ENCODE measurements around the gene GSTM5. TPM values are rescaled to one million over a fixed set of nuclear protein-coding genes. Genes with fewer than 3 reads are reported as not detected.
"Not testable (repeated sequence)": the region's sequence is repeated elsewhere in the genome, so short reads cannot be mapped to it uniquely, and the experiment has no call there.

GSTM5 gene
- total RNA-seq, 2 donors from 2014 or later = 4.2 to 12.3 TPM

GRCh38 chr1:109697066-109697465 lies 15.0 kb upstream of the GSTM5 start:
- Histone ChIP-seq H3K9me3 (no peaks in the 10 kb centered on the region), H3K27me3 (replicated peaks; ENCODE audit: insufficient read depth) (no peaks in the 10 kb centered on the region), H3K27ac (no peak overlapping the region), H3K4me3 (no peak overlapping the region), H3K36me3 (no peaks in the 10 kb centered on the region), H3K4me1 (replicated peaks) (no peaks in the 10 kb centered on the region)
- TF ChIP-seq, protein P1, sequence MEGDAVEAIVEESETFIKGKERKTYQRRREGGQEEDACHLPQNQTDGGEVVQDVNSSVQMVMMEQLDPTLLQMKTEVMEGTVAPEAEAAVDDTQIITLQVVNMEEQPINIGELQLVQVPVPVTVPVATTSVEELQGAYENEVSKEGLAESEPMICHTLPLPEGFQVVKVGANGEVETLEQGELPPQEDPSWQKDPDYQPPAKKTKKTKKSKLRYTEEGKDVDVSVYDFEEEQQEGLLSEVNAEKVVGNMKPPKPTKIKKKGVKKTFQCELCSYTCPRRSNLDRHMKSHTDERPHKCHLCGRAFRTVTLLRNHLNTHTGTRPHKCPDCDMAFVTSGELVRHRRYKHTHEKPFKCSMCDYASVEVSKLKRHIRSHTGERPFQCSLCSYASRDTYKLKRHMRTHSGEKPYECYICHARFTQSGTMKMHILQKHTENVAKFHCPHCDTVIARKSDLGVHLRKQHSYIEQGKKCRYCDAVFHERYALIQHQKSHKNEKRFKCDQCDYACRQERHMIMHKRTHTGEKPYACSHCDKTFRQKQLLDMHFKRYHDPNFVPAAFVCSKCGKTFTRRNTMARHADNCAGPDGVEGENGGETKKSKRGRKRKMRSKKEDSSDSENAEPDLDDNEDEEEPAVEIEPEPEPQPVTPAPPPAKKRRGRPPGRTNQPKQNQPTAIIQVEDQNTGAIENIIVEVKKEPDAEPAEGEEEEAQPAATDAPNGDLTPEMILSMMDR (IDR thresholded peaks at IDR 0.05) = no peak
- no peak for TF ChIP-seq POLR2A (IDR thresholded peaks at IDR 0.05)
- WGBS = no CpG with 5 or more reads among the region's 4 CpGs
- DNase-seq (ENCODE audit: low spot score) = no peak
- intact Hi-C loops (cut with DNase I) = no loop called here

DNA sequence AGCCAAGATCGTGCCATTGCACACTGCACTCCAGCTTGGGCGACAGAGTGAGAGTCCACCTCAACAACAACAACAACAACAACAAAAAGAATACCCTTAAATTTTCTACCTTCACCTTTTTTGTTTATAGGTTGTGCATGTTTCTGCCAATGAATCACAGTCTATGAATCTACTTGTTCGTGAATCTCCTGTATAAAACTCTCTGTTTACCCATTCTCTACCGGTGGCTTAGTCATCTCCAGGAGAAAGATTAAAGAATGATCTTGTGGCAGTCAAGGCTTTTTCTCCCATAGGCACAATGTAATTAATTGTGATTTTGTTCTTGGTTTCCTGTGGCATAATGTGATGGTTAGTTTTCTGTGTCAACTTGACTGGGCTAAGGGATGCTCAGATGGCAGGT lies 14.2 kb upstream of the GSTM5 start:
- H3K4me1 ChIP-seq (replicated peaks); H3K4me3 ChIP-seq; DNase-seq (ENCODE audit: low spot score); H3K9me3 ChIP-seq; H3K36me3 ChIP-seq; H3K27ac ChIP-seq; intact Hi-C loops (cut with DNase I); H3K27me3 ChIP-seq (replicated peaks; ENCODE audit: insufficient read depth): not testable (repeated sequence)
- WGBS = no CpG with 5 or more reads among the region's 4 CpGs

DNA sequence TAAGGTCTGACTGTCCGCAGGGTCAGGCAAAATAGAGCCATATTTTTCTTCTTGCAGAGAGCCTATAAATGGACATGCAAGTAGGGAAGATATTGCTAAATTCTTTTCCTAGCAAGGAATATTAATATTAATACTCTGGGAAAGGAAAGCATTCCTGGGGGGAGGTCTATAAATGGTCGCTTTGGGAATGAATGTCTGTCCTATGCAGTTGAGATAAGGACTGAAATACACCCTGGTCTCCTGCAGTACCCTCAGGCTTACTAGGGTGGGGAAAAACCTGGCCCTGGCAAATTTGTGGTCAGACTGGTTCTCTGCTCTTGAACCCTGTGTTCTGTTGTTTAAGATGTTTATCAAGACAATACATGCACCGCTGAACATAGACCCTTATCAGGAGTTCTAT lies 9.1 kb upstream of the GSTM5 start:
- H3K27ac ChIP-seq; intact Hi-C loops (cut with DNase I); DNase-seq (ENCODE audit: low spot score); H3K27me3 ChIP-seq (replicated peaks; ENCODE audit: insufficient read depth); H3K4me1 ChIP-seq (replicated peaks); H3K36me3 ChIP-seq; H3K9me3 ChIP-seq; H3K4me3 ChIP-seq: not testable (repeated sequence)
- WGBS = 82% methylated on average over 3 of the region's 3 CpGs

DNA sequence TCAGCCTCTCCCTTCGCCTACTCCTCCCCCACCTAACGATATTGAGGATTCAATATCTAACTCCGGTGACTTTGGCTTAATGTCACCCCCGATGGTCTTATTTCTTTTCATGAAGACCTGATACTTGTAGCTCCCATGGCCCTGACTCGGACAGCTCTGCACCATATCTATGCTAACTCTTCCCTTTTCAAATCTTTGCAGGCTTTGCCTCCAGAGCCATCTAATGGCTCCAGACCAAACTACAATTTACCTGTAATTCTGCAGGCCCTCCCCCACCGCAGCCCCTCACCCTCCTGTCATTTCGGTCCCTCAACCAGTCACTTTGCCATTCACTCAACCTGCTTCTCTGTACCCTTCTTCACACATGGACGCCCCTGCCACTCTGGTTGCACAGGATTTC lies 7.9 kb upstream of the GSTM5 start:
- TF ChIP-seq POLR2A (IDR thresholded peaks at IDR 0.05) (no peak), POLR2AphosphoS5 (IDR thresholded peaks at IDR 0.05) (no peak)
- TF ChIP-seq, protein P1 (IDR thresholded peaks at IDR 0.05) = no peak
- no peaks in the 10 kb centered on the region for H3K36me3 ChIP-seq
- no peaks in the 10 kb centered on the region for H3K4me1 ChIP-seq (replicated peaks)
- DNase-seq (ENCODE audit: low spot score) = no peak
- H3K4me3 ChIP-seq = no peak overlapping the region
- intact Hi-C loops (cut with DNase I) = no loop called here
- H3K9me3 ChIP-seq = no peaks in the 10 kb centered on the region
- H3K27me3 ChIP-seq (replicated peaks; ENCODE audit: insufficient read depth) = no peaks in the 10 kb centered on the region
- WGBS = 73% methylated on average over 8 of the region's 8 CpGs
- no peak overlapping the region for H3K27ac ChIP-seq

- TF ChIP-seq POLR2A (IDR thresholded peaks at IDR 0.05) = no peak
- TF ChIP-seq POLR2AphosphoS5 (IDR thresholded peaks at IDR 0.05) = peak; percentile 47
- no peaks in the 10 kb centered on the region for H3K4me1 ChIP-seq (replicated peaks)
- no peaks in the 10 kb centered on the region for H3K36me3 ChIP-seq
- no peak for DNase-seq (ENCODE audit: low spot score)
- no peak overlapping the region for H3K4me3 ChIP-seq
- intact Hi-C loops (cut with DNase I) = no loop called here
- no peaks in the 10 kb centered on the region for H3K27me3 ChIP-seq (replicated peaks; ENCODE audit: insufficient read depth)
- H3K27ac ChIP-seq = no peak overlapping the region
- no peaks in the 10 kb centered on the region for H3K9me3 ChIP-seq
- 57% methylated on average over 4 of the region's 4 CpGs for WGBS
Observed at GRCh38 chr1:109705411-109705810, 6.6 kb upstream of the GSTM5 start.

GRCh38 chr1:109708949-109709348 lies 3.1 kb upstream of the GSTM5 start:
- H3K4me1 ChIP-seq (replicated peaks); H3K4me3 ChIP-seq; H3K27ac ChIP-seq; H3K9me3 ChIP-seq; H3K36me3 ChIP-seq; H3K27me3 ChIP-seq (replicated peaks; ENCODE audit: insufficient read depth); DNase-seq (ENCODE audit: low spot score); intact Hi-C loops (cut with DNase I): not testable (repeated sequence)
- 81% methylated on average over 4 of the region's 4 CpGs for WGBS

DNA sequence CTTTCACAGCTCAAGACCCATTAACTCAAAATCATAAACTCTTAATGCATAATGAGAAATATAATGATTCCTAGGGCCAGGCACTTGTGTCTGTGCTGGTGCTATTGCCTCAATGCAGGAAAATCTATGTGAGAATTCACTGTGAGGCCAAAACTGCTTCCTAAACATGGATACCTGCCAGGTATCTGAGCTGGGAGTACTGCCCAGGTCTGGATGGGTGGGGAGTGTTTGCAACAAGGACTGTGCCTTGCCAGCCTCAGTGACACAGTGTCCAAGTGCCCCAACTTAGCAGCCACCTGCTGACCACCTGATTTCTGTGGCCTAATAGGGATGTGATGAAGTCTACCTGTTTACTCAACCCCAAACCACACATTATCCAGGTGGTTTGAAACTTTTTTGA lies 2.2 kb upstream of the GSTM5 start:
- H3K9me3 ChIP-seq; H3K27ac ChIP-seq; H3K27me3 ChIP-seq (replicated peaks; ENCODE audit: insufficient read depth); H3K36me3 ChIP-seq; DNase-seq (ENCODE audit: low spot score); intact Hi-C loops (cut with DNase I); H3K4me3 ChIP-seq; H3K4me1 ChIP-seq (replicated peaks): not testable (repeated sequence)

Measured in prostate gland (tissue), 2 donors.